Testis (tissue), 2 donors: ENCODE measurements around the gene OXCT1.

Experiments used
- POLR2A ChIP-seq: fragments of 450-650 bp; IDR thresholded peaks from one replicate; pipeline ENCODE4 v1.6.1; 2017; ENCODE audit warnings: antibody characterized with exemption, mild to moderate bottlenecking, moderate library complexity
- TF ChIP-seq, protein P1 (sequence below), 3 experiments: fragments of 450-650 bp in 2 of 3; fragments of 200-600 bp in 1 of 3; sonication (generic) in 1 of 3; IDR thresholded peaks; one replicate each; pipeline ENCODE4 v1.5.1; 2016 to 2019; ENCODE audit warnings: antibody characterized with exemption in 3 of 3, mild to moderate bottlenecking in 2 of 3, moderate library complexity in 1 of 3

DNA sequence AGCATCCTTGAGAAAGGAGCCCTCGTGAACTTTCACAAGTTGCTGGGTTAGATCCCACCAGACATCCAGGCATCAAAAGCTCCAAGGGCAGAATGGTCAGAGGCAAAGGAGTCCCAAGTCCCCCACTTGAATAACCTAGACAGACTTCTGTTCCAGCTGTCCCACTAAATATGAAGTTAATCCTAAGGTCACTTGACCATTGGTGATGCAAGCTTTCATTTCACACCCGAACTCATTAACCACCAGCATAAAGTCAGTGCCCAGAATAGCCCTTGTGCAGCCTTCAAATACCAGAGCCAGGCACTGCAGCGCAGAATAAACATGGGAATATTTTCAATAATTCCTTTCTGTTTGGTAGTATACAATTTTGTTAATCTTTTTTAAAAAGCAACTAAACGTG lies 28.9 kb downstream of the OXCT1 start:
- TF ChIP-seq, protein P1, sequence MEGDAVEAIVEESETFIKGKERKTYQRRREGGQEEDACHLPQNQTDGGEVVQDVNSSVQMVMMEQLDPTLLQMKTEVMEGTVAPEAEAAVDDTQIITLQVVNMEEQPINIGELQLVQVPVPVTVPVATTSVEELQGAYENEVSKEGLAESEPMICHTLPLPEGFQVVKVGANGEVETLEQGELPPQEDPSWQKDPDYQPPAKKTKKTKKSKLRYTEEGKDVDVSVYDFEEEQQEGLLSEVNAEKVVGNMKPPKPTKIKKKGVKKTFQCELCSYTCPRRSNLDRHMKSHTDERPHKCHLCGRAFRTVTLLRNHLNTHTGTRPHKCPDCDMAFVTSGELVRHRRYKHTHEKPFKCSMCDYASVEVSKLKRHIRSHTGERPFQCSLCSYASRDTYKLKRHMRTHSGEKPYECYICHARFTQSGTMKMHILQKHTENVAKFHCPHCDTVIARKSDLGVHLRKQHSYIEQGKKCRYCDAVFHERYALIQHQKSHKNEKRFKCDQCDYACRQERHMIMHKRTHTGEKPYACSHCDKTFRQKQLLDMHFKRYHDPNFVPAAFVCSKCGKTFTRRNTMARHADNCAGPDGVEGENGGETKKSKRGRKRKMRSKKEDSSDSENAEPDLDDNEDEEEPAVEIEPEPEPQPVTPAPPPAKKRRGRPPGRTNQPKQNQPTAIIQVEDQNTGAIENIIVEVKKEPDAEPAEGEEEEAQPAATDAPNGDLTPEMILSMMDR (IDR thresholded peaks at IDR 0.05): no peak
- no peak for TF ChIP-seq POLR2A
